ENCODE measurements around the gene DDX10. TPM values are rescaled to one million over a fixed set of nuclear protein-coding genes. Genes with fewer than 3 reads are reported as not detected.

DDX10 gene
- total RNA-seq, 4 donors from 2014 or later, result 17.0 to 39.0 (median 34.3) TPM

DNA sequence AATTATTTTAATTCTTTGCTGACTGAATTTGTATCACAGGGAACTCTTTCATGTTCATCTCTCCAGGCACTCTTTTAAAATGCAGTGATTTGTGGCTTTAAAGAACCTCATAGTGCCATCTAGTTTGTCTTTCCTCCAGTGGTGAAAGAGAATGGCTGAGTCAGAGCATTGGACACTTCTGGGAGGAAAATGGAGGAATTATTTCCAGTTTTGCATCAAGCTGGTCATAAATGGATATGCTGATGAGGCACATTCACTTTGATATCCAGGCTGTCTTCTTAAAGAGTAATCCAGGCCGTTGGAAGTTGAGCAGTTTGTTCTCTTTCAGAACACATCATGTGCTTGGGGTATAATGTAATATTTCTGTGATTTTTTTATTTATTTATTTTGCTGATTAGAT is 273.7 kb downstream of the DDX10 start:
- DNase-seq, result no peak
- H3K27me3 ChIP-seq, result no peaks in the 10 kb centered on the region
- intact Hi-C loops (cut with DNase I), result no loop called here
- no peaks in the 10 kb centered on the region for H3K4me1 ChIP-seq
- H3K4me3 ChIP-seq (replicated peaks in 1 of 3), result no peak overlapping the region
- H3K36me3 ChIP-seq, result peaks cover 0 to 3% of the 10 kb centered on the region in 2 donors
- TF ChIP-seq POLR2A (IDR thresholded peaks at IDR 0.05), result no peak
- TF ChIP-seq, protein P1, sequence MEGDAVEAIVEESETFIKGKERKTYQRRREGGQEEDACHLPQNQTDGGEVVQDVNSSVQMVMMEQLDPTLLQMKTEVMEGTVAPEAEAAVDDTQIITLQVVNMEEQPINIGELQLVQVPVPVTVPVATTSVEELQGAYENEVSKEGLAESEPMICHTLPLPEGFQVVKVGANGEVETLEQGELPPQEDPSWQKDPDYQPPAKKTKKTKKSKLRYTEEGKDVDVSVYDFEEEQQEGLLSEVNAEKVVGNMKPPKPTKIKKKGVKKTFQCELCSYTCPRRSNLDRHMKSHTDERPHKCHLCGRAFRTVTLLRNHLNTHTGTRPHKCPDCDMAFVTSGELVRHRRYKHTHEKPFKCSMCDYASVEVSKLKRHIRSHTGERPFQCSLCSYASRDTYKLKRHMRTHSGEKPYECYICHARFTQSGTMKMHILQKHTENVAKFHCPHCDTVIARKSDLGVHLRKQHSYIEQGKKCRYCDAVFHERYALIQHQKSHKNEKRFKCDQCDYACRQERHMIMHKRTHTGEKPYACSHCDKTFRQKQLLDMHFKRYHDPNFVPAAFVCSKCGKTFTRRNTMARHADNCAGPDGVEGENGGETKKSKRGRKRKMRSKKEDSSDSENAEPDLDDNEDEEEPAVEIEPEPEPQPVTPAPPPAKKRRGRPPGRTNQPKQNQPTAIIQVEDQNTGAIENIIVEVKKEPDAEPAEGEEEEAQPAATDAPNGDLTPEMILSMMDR (IDR thresholded peaks at IDR 0.05), result no peak
- no peak overlapping the region for H3K27ac ChIP-seq
- WGBS, 2 donors, result 65 to 78% methylated on average over 1 of the region's 1 CpG
- no peaks in the 10 kb centered on the region for H3K9me3 ChIP-seq

DNA sequence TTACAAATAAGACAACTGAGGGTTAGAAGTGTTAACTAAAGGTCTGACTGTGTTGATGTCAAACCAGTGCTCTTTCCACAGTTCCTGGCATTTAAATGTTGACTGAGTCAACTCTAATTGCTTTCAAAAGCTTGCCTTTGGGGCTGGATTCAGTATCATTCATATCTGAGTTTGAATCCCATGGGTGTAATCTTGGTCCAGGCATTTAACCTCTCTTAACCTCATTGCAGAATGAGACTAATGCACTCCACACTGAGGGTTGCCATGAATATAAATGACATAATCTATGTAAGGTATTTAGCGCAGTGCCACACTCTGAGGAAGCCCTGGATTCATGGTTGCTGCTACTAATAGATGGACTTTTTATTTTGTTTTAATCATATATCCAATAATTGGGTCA is 274.3 kb downstream of the DDX10 start:
- TF ChIP-seq, protein P1 (IDR thresholded peaks at IDR 0.05), result no peak
- no peak for TF ChIP-seq POLR2A (IDR thresholded peaks at IDR 0.05)
- H3K4me3 ChIP-seq (replicated peaks in 1 of 3), result no peak overlapping the region
- H3K36me3 ChIP-seq, result peaks cover 0 to 3% of the 10 kb centered on the region in 2 donors
- WGBS, 2 donors, result 85 to 97% methylated on average over 1 of the region's 1 CpG
- intact Hi-C loops (cut with DNase I), result no loop called here
- H3K4me1 ChIP-seq, result no peaks in the 10 kb centered on the region
- DNase-seq, result no peak
- no peak overlapping the region for H3K27ac ChIP-seq
- H3K9me3 ChIP-seq, result no peaks in the 10 kb centered on the region
- no peaks in the 10 kb centered on the region for H3K27me3 ChIP-seq

DNA sequence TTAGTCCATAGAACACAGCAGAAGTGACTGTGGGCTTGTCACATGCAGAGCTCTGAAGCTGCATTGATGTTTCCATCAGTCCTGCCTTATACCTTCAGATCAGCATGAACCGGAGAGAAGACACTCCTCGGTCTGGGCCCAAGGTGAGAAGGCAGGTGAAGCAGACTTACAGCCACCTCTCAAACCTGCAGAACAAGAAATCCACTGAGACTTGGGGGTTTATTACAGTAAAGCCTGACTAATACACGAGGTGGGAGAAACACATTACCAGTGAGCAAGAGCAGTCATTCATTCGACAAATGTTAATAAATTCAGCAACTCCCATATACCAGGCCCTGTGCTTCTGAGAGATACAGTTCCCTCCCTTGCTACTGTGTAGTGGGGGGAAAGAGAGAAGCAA is 279.0 kb downstream of the DDX10 start:
- Histone ChIP-seq H3K9me3 (no peaks in the 10 kb centered on the region), H3K36me3 (peaks cover 0 to 3% of the 10 kb centered on the region in 2 donors), H3K4me3 (replicated peaks in 1 of 3) (no peak overlapping the region), H3K4me1 (no peaks in the 10 kb centered on the region), H3K27ac (no peak overlapping the region), H3K27me3 (no peaks in the 10 kb centered on the region)
- 87% methylated on average over 4 of the region's 4 CpGs for WGBS, 2 donors
- TF ChIP-seq, protein P1 (IDR thresholded peaks at IDR 0.05), result no peak
- no peak for TF ChIP-seq POLR2A (IDR thresholded peaks at IDR 0.05)
- intact Hi-C loops (cut with DNase I), result no loop called here
- no peak for DNase-seq

DNA sequence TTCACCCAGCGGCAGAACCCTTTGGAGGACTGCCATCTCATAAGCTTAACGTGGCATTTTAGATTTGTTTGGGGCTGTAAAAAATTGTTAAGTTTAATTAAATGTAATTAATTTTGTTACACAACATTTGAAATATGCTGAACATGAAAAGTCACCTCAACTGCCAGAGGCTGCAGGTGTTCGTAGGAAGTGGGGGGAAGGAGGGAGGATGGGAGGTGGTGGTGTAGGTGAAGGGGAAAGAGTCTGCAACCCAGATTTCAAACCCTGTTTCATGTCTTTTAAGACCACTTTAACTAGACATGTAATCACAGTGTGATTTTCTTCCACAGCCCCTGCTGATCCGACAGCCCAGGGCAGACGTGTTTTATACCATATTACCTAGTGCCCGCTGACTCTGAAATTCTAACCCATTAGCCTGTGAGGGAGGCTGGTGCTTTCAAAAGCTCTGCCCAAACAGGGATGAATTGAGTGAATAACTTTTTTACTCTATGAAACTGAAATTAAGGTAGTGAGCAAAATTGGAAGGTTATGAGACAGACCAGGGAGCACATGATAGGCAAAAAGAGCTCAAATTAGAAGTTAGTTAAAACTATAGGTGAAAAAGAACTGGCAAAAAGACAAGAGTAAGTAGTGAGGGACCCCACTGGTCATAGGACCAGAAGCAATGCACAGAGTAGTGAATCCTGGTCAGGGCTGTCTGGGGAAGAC is 279.8 kb downstream of the DDX10 start:
- H3K4me3 ChIP-seq (replicated peaks in 1 of 3), result no peak overlapping the region
- TF ChIP-seq POLR2A (IDR thresholded peaks at IDR 0.05), result no peak
- TF ChIP-seq, protein P1 (IDR thresholded peaks at IDR 0.05), result no peak
- DNase-seq, result no peak
- H3K27me3 ChIP-seq, result no peaks in the 10 kb centered on the region
- no peaks in the 10 kb centered on the region for H3K9me3 ChIP-seq
- peaks cover 0 to 3% of the 10 kb centered on the region in 2 donors for H3K36me3 ChIP-seq
- no peak overlapping the region for H3K27ac ChIP-seq
- H3K4me1 ChIP-seq, result no peaks in the 10 kb centered on the region
- intact Hi-C loops (cut with DNase I), result no loop called here
- WGBS, 2 donors, result 89 to 95% methylated on average over 6 of the region's 6 CpGs

DNA sequence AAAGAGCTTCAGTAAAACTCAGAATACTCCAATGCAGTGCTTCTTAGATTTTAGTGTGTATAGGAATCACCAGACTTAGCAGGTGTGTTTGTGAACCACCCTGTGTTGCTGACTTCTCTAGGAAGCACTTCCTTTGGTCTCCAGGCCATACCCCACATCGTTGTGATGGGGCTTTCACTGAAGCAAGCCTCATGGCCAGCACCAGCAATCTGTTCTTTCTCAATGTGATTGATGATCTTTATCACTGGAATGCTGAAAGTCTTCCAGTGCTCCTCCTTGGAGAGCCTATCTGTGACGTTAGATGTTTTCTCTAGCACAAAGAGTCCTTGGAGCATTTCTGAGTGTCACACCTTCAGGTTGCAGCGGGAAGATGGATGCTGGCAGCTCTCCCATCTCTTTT is 280.5 kb downstream of the DDX10 start:
- no peak overlapping the region for H3K4me3 ChIP-seq (replicated peaks in 1 of 3)
- no peaks in the 10 kb centered on the region for H3K4me1 ChIP-seq
- intact Hi-C loops (cut with DNase I), result no loop called here
- no peak overlapping the region for H3K27ac ChIP-seq
- H3K36me3 ChIP-seq, result peaks cover 0 to under 1% of the 10 kb centered on the region in 2 donors
- DNase-seq, result no peak
- TF ChIP-seq, protein P1 (IDR thresholded peaks at IDR 0.05), result no peak
- no peak for TF ChIP-seq POLR2A (IDR thresholded peaks at IDR 0.05)
- H3K9me3 ChIP-seq, result no peaks in the 10 kb centered on the region
- 34 to 73% methylated on average over 3 of the region's 3 CpGs for WGBS, 2 donors
- H3K27me3 ChIP-seq, result no peaks in the 10 kb centered on the region
